NCI-H1092 (cell line): ENCODE data around the gene TNNT3.
"Not testable (repeated sequence)": the region's sequence is repeated elsewhere in the genome, so short reads cannot be mapped to it uniquely, and the experiment has no call there.

ENCODE experiments used
- DNase-seq: peaks from one replicate; lab custom pipeline; 2025; lab: John Stamatoyannopoulos, UW

The TNNT3 gene

GRCh38 chr11:1935156-1936071, 15.9 kb downstream of the TNNT3 start:
- no peak for DNase-seq

GRCh38 chr11:1936072-1936780, 16.7 kb downstream of the TNNT3 start:
- DNase-seq, result no peak

DNA sequence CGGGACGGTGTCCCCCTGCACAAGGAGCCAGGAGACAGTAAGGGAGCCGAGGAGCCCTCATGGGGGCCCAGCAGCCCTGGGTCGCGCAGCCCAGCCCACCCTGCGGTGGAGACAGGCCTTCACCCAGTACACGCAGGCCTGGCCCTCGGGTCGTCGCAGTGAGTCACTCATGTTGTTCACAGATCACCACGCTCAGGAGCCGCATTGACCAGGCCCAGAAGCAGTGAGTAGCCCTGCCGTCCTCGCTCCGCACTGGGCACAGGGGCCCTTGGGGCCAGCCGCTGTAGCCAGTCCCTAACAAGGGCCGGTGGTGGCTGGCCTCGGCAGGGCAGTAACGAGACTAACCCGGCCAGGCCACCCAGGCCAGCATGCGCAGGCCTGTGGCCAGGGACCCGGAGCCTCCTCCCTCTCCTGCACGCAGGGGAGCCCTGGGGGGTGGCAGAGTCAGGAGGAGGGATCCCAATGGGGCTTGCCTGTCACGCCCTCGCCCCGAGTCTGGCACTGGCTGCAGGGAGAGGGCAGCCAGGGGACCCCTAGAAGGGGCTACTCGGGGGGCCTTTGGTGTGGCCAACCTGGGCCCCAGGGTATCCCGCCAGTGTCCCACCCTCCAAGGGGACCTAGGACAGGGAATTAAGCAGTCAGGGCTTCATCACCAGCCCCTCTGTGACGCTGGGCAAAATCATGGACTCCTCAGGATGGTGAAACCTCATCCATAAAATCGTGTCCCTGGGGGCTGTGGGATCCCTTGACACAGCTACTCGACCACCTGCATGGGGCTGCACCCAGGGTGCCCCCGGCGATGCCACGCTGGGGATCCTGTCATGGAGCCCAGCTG, 17.5 kb downstream of the TNNT3 start:
- no peak for DNase-seq

GRCh38 chr11:1937616-1938342, 18.3 kb downstream of the TNNT3 start:
- DNase-seq, result no peak

- no peak for DNase-seq
These were observed 19.0 kb downstream of the TNNT3 start for GRCh38 chr11:1938343-1939005.

- no peak for DNase-seq
These were observed 19.6 kb downstream of the TNNT3 start for GRCh38 chr11:1939006-1939625.

DNA sequence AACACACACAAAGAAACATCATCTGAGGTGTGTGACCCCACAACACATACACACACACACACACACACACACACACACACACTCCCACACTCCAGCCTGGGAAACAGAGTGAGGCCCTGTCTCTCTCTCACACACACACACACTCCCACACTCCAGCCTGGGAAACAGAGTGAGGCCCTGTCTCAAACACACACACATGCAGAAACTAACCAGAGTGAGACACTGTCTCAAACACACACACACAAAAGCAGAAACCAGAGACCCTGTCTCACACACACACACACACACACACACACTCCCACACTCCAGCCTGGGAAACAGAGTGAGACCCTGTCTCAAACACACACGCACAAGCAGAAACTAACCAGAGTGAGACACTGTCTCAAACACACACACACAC, 20.3 kb downstream of the TNNT3 start:
- DNase-seq, result not testable (repeated sequence)

- no peak for DNase-seq
These were observed 23.2 kb downstream of the TNNT3 start for GRCh38 chr11:1942558-1943260.

DNA sequence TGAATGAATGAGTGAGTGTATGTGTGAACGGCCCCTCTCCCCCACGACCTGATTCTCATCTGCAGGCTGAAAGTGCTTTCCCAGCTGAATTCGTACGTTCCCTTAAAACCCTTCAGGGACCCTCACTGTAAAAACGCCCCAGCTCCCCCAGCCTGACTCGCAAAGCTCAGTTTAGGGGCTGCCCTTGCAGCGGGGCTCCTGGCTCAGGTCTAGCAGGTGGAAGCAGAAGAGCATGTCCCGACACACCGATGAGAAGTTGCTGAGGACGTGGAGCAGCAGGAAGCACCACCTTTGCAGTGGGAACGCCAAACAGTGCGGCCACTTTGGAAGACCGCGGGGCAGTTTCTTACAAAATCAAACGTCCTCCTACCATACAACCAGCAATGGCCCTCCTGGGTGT, 24.1 kb downstream of the TNNT3 start:
- no peak for DNase-seq

- DNase-seq, result no peak
These were observed 24.5 kb downstream of the TNNT3 start for GRCh38 chr11:1943977-1944376.

DNA sequence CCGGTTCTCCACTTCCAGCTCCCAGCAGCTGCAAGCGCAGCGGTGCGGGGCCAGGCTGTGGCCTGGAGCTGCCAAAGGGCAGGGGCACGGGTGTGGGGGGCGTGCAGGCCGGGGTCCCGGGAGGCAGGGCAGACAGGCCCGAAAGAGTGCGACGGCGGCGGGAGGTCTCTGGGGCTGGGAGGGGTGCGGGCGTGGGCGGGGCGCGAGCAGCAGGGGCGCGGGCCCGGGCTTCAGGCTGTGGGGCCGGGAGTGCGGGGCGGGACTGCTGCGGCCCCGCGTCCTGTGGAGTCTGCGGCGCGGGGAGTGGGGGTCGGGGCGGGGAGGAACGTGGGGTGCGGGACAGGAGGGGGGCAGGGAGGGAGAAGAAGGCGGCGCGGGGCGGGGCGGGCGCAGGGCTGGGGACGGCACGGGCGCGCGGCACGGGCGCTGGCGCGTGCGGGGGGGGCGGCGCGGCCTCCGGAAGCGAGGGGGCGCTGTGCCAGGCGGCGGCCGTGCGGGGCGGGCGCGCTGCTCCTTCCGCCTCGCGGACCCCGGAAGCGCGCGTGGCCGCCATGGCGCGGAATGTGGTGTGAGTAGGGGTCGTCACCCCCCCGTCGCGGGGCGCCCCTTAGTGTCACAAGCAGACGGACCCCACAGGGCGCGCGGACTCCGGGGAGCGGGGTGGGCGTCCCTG, 27.4 kb downstream of the TNNT3 start, which contains the start of gene MRPL23:
MRPL23 (plus strand) TSS at position 521 of the 673 bp plus-strand sequence; CDS start at position 552, 31 bp downstream.
- no peak for DNase-seq

DNA sequence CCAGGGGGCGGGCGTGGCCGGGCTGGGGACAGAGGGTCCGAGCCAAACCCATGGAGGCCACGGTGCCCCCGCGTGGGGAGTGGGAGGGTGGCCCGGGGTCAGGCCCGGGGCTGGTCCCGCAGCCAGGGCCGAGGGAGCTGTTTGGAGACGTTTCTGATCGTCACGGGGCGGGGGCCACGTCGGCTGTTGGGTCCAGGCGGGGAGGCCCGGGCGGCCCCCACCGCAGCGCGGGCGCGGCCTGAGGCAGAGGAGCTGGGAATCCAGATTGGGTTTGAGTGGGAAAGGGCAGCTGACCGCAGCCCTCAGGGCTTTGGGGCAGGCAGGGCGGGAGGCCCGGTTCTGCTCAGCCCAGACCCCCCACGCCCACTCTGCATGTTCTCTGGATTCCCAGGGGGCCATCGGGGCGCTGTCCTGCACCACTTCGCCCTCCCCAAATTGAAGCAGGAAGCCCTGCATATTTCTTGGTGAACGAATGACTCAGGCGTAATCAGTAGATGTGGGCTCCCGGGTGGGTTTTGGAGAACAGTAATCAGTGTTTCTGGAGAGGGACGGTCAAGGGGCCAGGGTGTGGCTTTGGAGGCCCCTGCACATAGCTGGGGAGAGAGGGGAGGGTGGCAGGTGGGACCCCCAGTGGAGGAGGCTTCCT, 28.2 kb downstream of the TNNT3 start:
- no peak for DNase-seq

GRCh38 chr11:1948389-1948788, 28.9 kb downstream of the TNNT3 start:
- DNase-seq, result no peak

- no peak for DNase-seq
These were observed 29.8 kb downstream of the TNNT3 start for GRCh38 chr11:1949302-1949701.

GRCh38 chr11:1949922-1950321, 30.4 kb downstream of the TNNT3 start:
- DNase-seq, result no peak

- no peak for DNase-seq
These were observed 33.4 kb downstream of the TNNT3 start for GRCh38 chr11:1952806-1953482.

DNA sequence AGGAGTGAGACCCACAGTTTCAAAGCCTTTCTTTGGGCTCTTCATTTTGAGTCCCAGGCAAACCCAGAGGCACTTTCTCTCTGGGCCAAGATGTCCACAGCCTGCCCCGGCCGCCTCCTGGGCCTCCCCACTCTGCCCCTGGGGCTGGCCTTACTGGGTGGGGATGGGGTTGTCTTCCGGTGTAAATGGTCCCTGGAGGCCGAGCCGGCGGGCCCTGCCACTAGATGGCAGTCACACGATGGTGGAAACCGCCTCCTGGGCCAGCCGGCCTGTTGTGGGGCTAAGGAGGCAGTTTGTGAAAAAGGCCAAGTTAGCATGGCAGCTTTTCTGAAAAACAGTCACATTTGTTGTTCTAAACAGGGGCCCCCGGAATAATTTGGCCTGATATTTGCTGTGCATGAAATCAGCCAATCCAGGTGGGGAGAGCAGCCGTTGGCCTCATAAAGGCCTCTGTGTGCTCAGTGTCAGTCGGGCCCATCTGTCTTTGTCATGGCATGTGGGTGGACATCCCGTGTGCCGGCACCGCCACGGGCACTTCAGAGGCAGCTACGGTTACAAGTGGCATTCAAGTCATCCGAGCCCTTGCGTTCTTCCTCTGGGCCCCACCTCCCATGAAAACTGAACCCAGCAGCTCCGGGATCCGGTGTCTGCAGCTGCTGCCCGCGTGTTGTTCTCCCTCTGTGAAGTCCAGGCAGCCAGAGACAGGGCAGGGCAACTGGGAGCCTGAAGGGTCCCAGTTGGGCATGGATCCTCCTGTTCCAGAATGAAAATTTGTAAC, 34.2 kb downstream of the TNNT3 start:
- no peak for DNase-seq
